Parathyroid adenoma (tissue), 2 donors: ENCODE data around the gene HMG20B.

ENCODE experiments used
- H2AFZ ChIP-seq: fragments of 300-600 bp; sonication (generic); one replicate; pipeline ENCODE4 v1.7.0; 2017; ENCODE audit warnings: antibody characterized with exemption, mild to moderate bottlenecking
- H3K27ac ChIP-seq: fragments of 300-600 bp; sonication (generic); one replicate; pipeline ENCODE4 v1.7.0; 2017
- H3K27me3 ChIP-seq: fragments of 300-600 bp; sonication (generic); one replicate; pipeline ENCODE4 v1.7.0; 2017; ENCODE audit warnings: low read length; ENCODE audit not compliant: control insufficient read depth, insufficient read depth
- H3K36me3 ChIP-seq: fragments of 300-600 bp; sonication (generic); one replicate; pipeline ENCODE4 v1.7.0; 2017; ENCODE audit warnings: low read length; ENCODE audit not compliant: control insufficient read depth, insufficient read depth
- H3K4me1 ChIP-seq: fragments of 300-600 bp; sonication (generic); one replicate; pipeline ENCODE4 v1.7.0; 2017; ENCODE audit warnings: control low read depth
- H3K4me2 ChIP-seq: fragments of 300-600 bp; sonication (generic); one replicate; pipeline ENCODE4 v1.7.0; 2017; ENCODE audit warnings: low read length
- H3K4me3 ChIP-seq: fragments of 300-600 bp; sonication (generic); one replicate; pipeline ENCODE4 v1.7.0; 2017; ENCODE audit warnings: low read depth, low read length
- H3K79me2 ChIP-seq: fragments of 300-600 bp; sonication (generic); one replicate; pipeline ENCODE4 v1.7.0; 2017; ENCODE audit warnings: control low read depth
- H3K9ac ChIP-seq: fragments of 300-600 bp; sonication (generic); one replicate; pipeline ENCODE4 v1.7.0; 2017; ENCODE audit warnings: mild to moderate bottlenecking
- H3K9me3 ChIP-seq: fragments of 300-600 bp; sonication (generic); one replicate; pipeline ENCODE4 v1.7.0; 2017; ENCODE audit warnings: low read length; ENCODE audit not compliant: control insufficient read depth
- TF ChIP-seq, protein P1 (sequence below): fragments of 300-600 bp; sonication (generic); IDR thresholded peaks from one replicate; pipeline ENCODE4 v1.7.0; 2017; ENCODE audit warnings: antibody characterized with exemption, mild to moderate bottlenecking
- donor health status: primary hyperparathyroidism.

HMG20B gene

DNA sequence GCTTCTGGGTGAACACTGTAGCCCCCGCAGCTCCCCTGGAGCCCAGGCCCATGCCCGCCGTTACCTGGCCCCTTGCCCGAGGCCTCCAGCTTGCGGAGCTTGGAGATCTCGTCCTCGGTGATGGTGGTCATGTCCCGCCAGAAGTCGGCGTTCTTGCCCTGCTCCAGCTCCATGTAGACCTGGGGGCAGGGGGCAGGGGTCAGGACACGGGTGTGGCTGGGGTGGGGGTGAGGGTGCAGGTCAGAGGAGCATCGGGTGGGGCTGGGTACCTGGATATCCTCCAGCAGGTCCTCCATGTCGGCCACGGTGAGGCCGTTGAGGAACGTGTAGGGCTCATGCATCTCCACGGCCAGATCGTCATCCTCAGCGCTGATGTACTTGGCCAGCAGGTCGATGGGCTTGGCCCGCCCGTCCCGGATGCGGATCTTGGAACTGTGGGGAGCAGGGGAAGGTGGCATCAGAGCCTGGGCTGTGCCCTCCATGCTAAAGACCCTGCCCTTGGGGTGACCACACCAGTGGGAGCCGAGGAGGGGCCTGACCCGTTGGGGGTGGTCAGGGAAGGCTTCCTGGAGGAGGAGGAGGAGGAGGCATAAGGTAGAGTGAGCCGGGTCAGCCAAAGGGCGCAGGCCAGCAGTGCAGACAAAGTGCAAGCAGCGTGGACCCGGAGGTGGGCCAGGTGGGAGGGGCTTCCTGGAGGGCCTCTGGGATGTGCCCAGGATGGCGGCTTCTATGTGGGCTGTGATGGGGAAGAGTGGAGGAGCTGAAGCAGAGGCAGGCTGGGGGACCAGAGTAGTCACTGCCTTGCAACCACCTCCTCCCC lies 46.3 kb downstream of the HMG20B start:
- H3K9me3 ChIP-seq = no peaks in the 10 kb centered on the region
- no peaks in the 10 kb centered on the region for H3K27me3 ChIP-seq
- H3K9ac ChIP-seq = no peak overlapping the region
- no peaks in the 10 kb centered on the region for H3K36me3 ChIP-seq
- H3K27ac ChIP-seq = peak overlapping the region; percentile 64
- H3K79me2 ChIP-seq = no peaks in the 10 kb centered on the region
- H3K4me2 ChIP-seq = no peak overlapping the region
- H3K4me1 ChIP-seq = peaks cover 9% of the 10 kb centered on the region
- H3K4me3 ChIP-seq = no peak overlapping the region
- no peak overlapping the region for H2AFZ ChIP-seq
- TF ChIP-seq, protein P1, sequence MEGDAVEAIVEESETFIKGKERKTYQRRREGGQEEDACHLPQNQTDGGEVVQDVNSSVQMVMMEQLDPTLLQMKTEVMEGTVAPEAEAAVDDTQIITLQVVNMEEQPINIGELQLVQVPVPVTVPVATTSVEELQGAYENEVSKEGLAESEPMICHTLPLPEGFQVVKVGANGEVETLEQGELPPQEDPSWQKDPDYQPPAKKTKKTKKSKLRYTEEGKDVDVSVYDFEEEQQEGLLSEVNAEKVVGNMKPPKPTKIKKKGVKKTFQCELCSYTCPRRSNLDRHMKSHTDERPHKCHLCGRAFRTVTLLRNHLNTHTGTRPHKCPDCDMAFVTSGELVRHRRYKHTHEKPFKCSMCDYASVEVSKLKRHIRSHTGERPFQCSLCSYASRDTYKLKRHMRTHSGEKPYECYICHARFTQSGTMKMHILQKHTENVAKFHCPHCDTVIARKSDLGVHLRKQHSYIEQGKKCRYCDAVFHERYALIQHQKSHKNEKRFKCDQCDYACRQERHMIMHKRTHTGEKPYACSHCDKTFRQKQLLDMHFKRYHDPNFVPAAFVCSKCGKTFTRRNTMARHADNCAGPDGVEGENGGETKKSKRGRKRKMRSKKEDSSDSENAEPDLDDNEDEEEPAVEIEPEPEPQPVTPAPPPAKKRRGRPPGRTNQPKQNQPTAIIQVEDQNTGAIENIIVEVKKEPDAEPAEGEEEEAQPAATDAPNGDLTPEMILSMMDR = peak; percentile 43

DNA sequence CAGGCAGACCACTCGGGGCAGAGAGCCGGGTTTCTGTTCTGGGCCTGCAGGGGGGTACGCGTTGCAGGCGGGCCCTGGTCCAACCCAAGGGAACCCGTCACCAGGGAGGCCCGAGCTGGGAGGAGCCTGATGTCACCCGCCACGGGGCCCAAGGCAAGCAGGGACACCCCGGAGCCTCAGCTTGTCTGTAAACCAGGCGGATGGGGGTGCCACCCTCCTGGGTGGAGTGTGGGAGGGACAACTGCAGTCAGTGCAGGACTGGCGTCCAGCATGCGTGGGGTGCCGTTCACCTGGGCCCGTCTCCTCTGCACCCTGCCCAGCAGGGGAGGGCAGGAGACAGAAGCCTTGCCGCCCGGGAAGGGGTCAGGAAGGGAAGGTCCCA lies 46.9 kb downstream of the HMG20B start:
- Histone ChIP-seq H3K4me3 (no peak overlapping the region), H3K4me2 (no peak overlapping the region), H3K9me3 (no peaks in the 10 kb centered on the region), H3K36me3 (no peaks in the 10 kb centered on the region), H3K79me2 (no peaks in the 10 kb centered on the region), H3K27me3 (no peaks in the 10 kb centered on the region), H3K4me1 (peaks cover 9% of the 10 kb centered on the region), H3K27ac (no peak overlapping the region), H2AFZ (no peak overlapping the region), H3K9ac (no peak overlapping the region)
- TF ChIP-seq, protein P1 = no peak

DNA sequence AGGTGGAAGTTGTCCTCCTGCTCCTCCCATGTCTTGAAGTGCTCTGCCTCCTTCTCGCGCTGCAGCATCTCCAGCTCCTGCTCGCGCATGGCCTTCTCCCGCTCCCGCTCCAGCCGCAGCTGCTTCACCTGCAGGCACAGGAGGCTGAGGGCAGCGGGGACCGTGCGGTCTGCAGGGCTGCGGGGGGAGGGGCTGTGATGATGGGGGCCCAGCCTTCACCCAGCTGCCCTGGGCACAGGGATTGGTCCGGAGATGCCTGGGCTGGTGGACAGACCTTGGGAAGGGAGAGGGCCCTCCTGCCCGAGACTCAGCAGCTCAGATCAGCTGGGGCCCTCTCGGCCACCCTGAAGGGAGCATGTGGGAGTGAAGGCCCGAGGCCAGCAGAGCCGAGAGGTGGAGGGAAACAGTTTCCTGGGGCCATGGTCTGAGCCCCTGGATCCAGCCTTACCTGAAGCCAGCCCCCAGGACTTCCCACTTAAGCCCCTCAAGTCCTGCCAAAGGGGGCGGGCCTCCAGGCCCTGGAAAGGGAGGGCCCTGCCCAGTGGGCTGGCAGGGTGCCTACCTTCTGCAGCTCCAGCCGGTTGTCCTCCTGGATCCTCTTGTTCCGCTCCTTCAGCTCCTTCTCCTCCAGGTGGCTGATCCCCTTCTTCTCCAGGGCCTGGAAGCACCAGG lies 47.5 kb downstream of the HMG20B start:
- no peaks in the 10 kb centered on the region for H3K27me3 ChIP-seq
- peaks cover 5% of the 10 kb centered on the region for H3K79me2 ChIP-seq
- TF ChIP-seq, protein P1 = no peak
- H3K36me3 ChIP-seq = no peaks in the 10 kb centered on the region
- H3K4me2 ChIP-seq = no peak overlapping the region
- H3K9me3 ChIP-seq = no peaks in the 10 kb centered on the region
- H3K4me1 ChIP-seq = peaks cover 9% of the 10 kb centered on the region
- no peak overlapping the region for H3K4me3 ChIP-seq
- H3K27ac ChIP-seq = no peak overlapping the region
- H3K9ac ChIP-seq = no peak overlapping the region
- H2AFZ ChIP-seq = no peak overlapping the region

DNA sequence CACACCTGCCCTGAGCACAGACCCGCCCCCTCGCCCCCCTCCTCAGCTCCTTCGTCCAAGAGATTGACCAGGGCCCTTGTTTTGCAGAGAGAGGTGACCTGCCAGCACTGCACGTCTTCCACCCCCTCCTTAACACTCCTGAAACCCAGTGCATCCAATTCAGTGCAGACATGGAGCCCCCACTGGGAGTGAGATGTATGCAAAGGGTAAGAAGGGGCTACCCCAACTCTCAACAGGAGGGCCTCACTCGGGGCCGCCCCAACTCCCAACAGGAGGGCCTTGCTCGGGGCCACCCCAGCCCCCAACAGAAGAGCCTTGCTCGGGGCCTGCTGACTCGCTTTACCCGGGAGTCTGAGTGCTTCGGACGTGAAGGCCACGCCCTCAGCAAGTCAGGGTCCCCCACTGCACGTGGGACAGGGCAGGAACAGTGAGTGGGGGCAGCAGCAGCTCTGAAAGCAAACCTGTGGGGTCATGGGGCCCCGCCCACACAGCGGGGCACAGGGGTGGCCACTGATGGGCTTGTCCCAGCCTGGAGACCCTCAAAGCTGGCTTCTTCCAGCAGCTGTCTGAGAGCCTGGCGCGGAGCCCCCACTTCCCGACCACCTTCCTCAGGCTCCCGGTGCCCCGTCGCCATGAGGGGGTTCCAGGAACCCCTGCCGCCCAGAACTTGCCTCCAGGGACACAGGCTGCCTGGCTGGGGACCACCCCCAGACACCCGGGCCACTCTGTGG lies 48.2 kb downstream of the HMG20B start:
- Histone ChIP-seq H2AFZ (no peak overlapping the region), H3K79me2 (peaks cover 11% of the 10 kb centered on the region), H3K9ac (no peak overlapping the region), H3K4me3 (no peak overlapping the region), H3K4me1 (peaks cover 9% of the 10 kb centered on the region), H3K36me3 (no peaks in the 10 kb centered on the region), H3K4me2 (no peak overlapping the region), H3K27me3 (no peaks in the 10 kb centered on the region), H3K27ac (no peak overlapping the region), H3K9me3 (no peaks in the 10 kb centered on the region)
- TF ChIP-seq, protein P1 = no peak
